Embryonic facial prominence (tissue), 1 donor: ENCODE results near the gene COQ5.

Source experiments
- DNase-seq: peaks from one replicate; pipeline ENCODE4 v3.0.0-alpha.2; 2016; ENCODE audit errors: extremely low spot score

COQ5 gene

GRCh38 chr12:120483621-120484020 lies 45.3 kb downstream of the COQ5 start:
- no peak for DNase-seq

- DNase-seq = no peak
These were observed 47.8 kb downstream of the COQ5 start for GRCh38 chr12:120481022-120481767.

GRCh38 chr12:120480211-120480610 lies 48.7 kb downstream of the COQ5 start:
- DNase-seq = no peak

GRCh38 chr12:120479458-120479857 lies 49.5 kb downstream of the COQ5 start:
- DNase-seq = no peak

- DNase-seq = no peak
These were observed 53.3 kb downstream of the COQ5 start for GRCh38 chr12:120475643-120476042.

GRCh38 chr12:120474616-120474960 lies 54.4 kb downstream of the COQ5 start:
- DNase-seq = peak; percentile 20

GRCh38 chr12:120473807-120474615 lies 54.9 kb downstream of the COQ5 start:
- no peak for DNase-seq

- DNase-seq = no peak
These were observed 56.4 kb downstream of the COQ5 start for GRCh38 chr12:120472521-120472920.

- no peak for DNase-seq
These were observed 58.7 kb downstream of the COQ5 start for GRCh38 chr12:120470150-120470784.

GRCh38 chr12:120469450-120470149 lies 59.4 kb downstream of the COQ5 start, which contains the start of gene SRSF9:
TSS of gene SRSF9 (minus strand) at chr12:120469748. CDS start at chr12:120469609, 139 bp downstream.
- peak; percentile 90 for DNase-seq

GRCh38 chr12:120468821-120469449 lies 60.0 kb downstream of the COQ5 start:
- peak; percentile 47 for DNase-seq

- DNase-seq = no peak
These were observed 60.6 kb downstream of the COQ5 start for GRCh38 chr12:120468325-120468820.

- no peak for DNase-seq
These were observed 61.5 kb downstream of the COQ5 start for GRCh38 chr12:120467439-120467838.

- no peak for DNase-seq
These were observed 62.2 kb downstream of the COQ5 start for GRCh38 chr12:120466560-120467315.

GRCh38 chr12:120465756-120466155 lies 63.2 kb downstream of the COQ5 start:
- DNase-seq = no peak

GRCh38 chr12:120463712-120464111 lies 65.2 kb downstream of the COQ5 start:
- DNase-seq = no peak

GRCh38 chr12:120462099-120462640 lies 66.8 kb downstream of the COQ5 start:
- DNase-seq = no peak

- DNase-seq = no peak
These were observed 68.8 kb downstream of the COQ5 start for GRCh38 chr12:120460157-120460556.

- DNase-seq = no peak
These were observed 71.8 kb downstream of the COQ5 start for GRCh38 chr12:120457133-120457532.

- no peak for DNase-seq
These were observed 73.7 kb downstream of the COQ5 start for GRCh38 chr12:120455302-120455701.
